Caco-2 (cell line): ENCODE results near the gene MAP3K15. TPM values are rescaled to one million over a fixed set of nuclear protein-coding genes. Genes with fewer than 3 reads are reported as not detected.

ENCODE experiments used
- BruUV-seq: library from RNA; stranded (reverse); fragments of 400-500 nt; replicated peaks from 2 replicates; lab custom pipeline; 2021; lab: Mats Ljungman, UMichigan
- CTCF ChIA-PET: fragments of 300-600 bp; sonication (Branson Sonifier 250); formaldehyde crosslinking; loops from one replicate; lab custom pipeline; 2022; ENCODE audit warnings: antibody characterized with exemption; lab: Charles Lee
- POLR2A ChIA-PET: fragments of 300-600 bp; sonication (Branson Sonifier 250); formaldehyde crosslinking; loops from one replicate; lab custom pipeline; 2022; ENCODE audit warnings: antibody characterized with exemption; lab: Charles Lee
- DNase-seq, 2 experiments: peaks; one replicate each; pipeline versions ENCODE4 v3.0.0 to v3.0.0-alpha.2; 2020 to 2022
- H3K27me3 ChIP-seq: replicated peaks from 2 replicates; pipeline ENCODE4 v1.6.0; 2011; ENCODE audit warnings: low read length; ENCODE audit not compliant: control insufficient read depth, insufficient read depth
- H3K36me3 ChIP-seq: 2 replicates; pipeline ENCODE4 v1.5.1; 2011; ENCODE audit warnings: low read length; ENCODE audit not compliant: control insufficient read depth, insufficient read depth
- H3K4me1 ChIP-seq: fragments of 250-450 bp; sonication (Bioruptor Pico); 2 replicates; pipeline ENCODE4 v1.5.1; 2020; ENCODE audit warnings: mild to moderate bottlenecking
- H3K4me3 ChIP-seq: 2 replicates; pipeline ENCODE4 v1.5.1; 2011; ENCODE audit warnings: low read depth, mild to moderate bottlenecking, control low read depth, low read length
- H3K9me3 ChIP-seq: fragments of 250-450 bp; sonication (Bioruptor Pico); 2 replicates; pipeline ENCODE4 v1.5.1; 2020; ENCODE audit warnings: mild to moderate bottlenecking, moderate library complexity
- H3K27ac Mint-ChIP-seq: one replicate; pipeline ENCODE4 v1.8.0; 2022; ENCODE audit warnings: mixed read lengths; ENCODE audit not compliant: unreplicated experiment
- H3K27me3 Mint-ChIP-seq: one replicate; pipeline ENCODE4 v1.8.0; 2022; ENCODE audit warnings: mixed read lengths; ENCODE audit not compliant: insufficient read depth, unreplicated experiment
- H3K36me3 Mint-ChIP-seq: one replicate; pipeline ENCODE4 v1.8.0; 2022; ENCODE audit warnings: mild to moderate bottlenecking, mixed read lengths; ENCODE audit not compliant: insufficient read depth, unreplicated experiment
- H3K4me1 Mint-ChIP-seq: one replicate; pipeline ENCODE4 v1.8.0; 2022; ENCODE audit warnings: low read depth, mixed read lengths; ENCODE audit not compliant: unreplicated experiment
- H3K4me3 Mint-ChIP-seq: one replicate; pipeline ENCODE4 v1.8.0; 2022; ENCODE audit warnings: mild to moderate bottlenecking, moderate library complexity, mixed read lengths; ENCODE audit not compliant: unreplicated experiment
- H3K9me3 Mint-ChIP-seq: one replicate; pipeline ENCODE4 v1.8.0; 2022; ENCODE audit warnings: mixed read lengths; ENCODE audit not compliant: unreplicated experiment
- CTCF ChIP-seq, 2 experiments: fragments of 200-600 bp in 1 of 2; IDR thresholded peaks; 1 replicate in 1 of 2; 2 replicates in 1 of 2; pipeline versions ENCODE4 v1.5.1 to v1.8.0; 2011 to 2022; ENCODE audit warnings: antibody characterized with exemption in 1 of 2, control low read depth in 1 of 2, inconsistent platforms in 1 of 2, low read depth in 1 of 2, low read length in 1 of 2, mild to moderate bottlenecking in 1 of 2, moderate library complexity in 1 of 2; ENCODE audit not compliant: insufficient read depth in 1 of 2, severe bottlenecking in 1 of 2, unreplicated experiment in 1 of 2
- intact Hi-C: fragments of 100-400 bp; cut with micrococcal nuclease; formaldehyde crosslinking; loops from one replicate; pipeline ENCODE4 v1.10.0; 2022; ENCODE audit not compliant: unreplicated experiment
- total RNA-seq: library from RNA; stranded (reverse); gene quantifications from 2 replicates; pipeline ENCODE4 v1.2.3, GENCODE V29; 2022

MAP3K15 gene
- total RNA-seq, 1 experiment from 2014 or later, result 1.3 TPM

GRCh38 chrX:19462879-19463278, 52.4 kb downstream of the MAP3K15 start:
- CTCF ChIA-PET, result no interaction called here
- Mint-ChIP-seq H3K9me3 (no peaks in the 10 kb centered on the region), H3K27ac (no peak overlapping the region), H3K4me1 (no peaks in the 10 kb centered on the region), H3K27me3 (no peaks in the 10 kb centered on the region), H3K36me3 (no peaks in the 10 kb centered on the region), H3K4me3 (no peak overlapping the region)
- DNase-seq, result no peak
- no peaks in the 10 kb centered on the region for H3K9me3 ChIP-seq
- H3K4me1 ChIP-seq, result no peaks in the 10 kb centered on the region
- H3K36me3 ChIP-seq, result no peaks in the 10 kb centered on the region
- no peak for TF ChIP-seq CTCF (IDR thresholded peaks at IDR 0.05; ENCODE audit: insufficient read depth in 1 of 2, low read depth in 1 of 2, low read length in 1 of 2, severe bottlenecking in 1 of 2, unreplicated experiment in 1 of 2)
- intact Hi-C loops, result no loop called here
- no peak overlapping the region for H3K4me3 ChIP-seq
- POLR2A ChIA-PET, result no interaction called here
- H3K27me3 ChIP-seq, result no peaks in the 10 kb centered on the region
- no TSS peak for BruUV-seq

- no peaks in the 10 kb centered on the region for H3K9me3 ChIP-seq
Observed at GRCh38 chrX:19462231-19462630, 53.1 kb downstream of the MAP3K15 start.

GRCh38 chrX:19457662-19458061, 57.6 kb downstream of the MAP3K15 start:
- Histone ChIP-seq H3K27me3 (no peaks in the 10 kb centered on the region), H3K4me1 (no peaks in the 10 kb centered on the region), H3K9me3 (no peaks in the 10 kb centered on the region), H3K36me3 (no peaks in the 10 kb centered on the region), H3K4me3 (no peak overlapping the region)
- no TSS peak for BruUV-seq
- Mint-ChIP-seq H3K9me3 (no peaks in the 10 kb centered on the region), H3K36me3 (no peaks in the 10 kb centered on the region), H3K27me3 (no peaks in the 10 kb centered on the region), H3K4me1 (no peaks in the 10 kb centered on the region), H3K27ac (no peak overlapping the region), H3K4me3 (no peak overlapping the region)
- intact Hi-C loops, result no loop called here
- CTCF ChIA-PET, result no interaction called here
- POLR2A ChIA-PET, result no interaction called here
- TF ChIP-seq CTCF (IDR thresholded peaks at IDR 0.05; ENCODE audit: insufficient read depth in 1 of 2, low read depth in 1 of 2, low read length in 1 of 2, severe bottlenecking in 1 of 2, unreplicated experiment in 1 of 2), result no peak
- no peak for DNase-seq

More at GRCh38 chrX:19462231-19462630, 53.1 kb downstream of the MAP3K15 start:
- no peaks in the 10 kb centered on the region for H3K27me3 ChIP-seq
- Mint-ChIP-seq H3K4me3 (no peak overlapping the region), H3K36me3 (no peaks in the 10 kb centered on the region), H3K27me3 (no peaks in the 10 kb centered on the region), H3K9me3 (no peaks in the 10 kb centered on the region), H3K27ac (no peak overlapping the region), H3K4me1 (no peaks in the 10 kb centered on the region)
- no peaks in the 10 kb centered on the region for H3K36me3 ChIP-seq
- intact Hi-C loops, result no loop called here
- ChIA-PET POLR2A (no interaction called here), CTCF (interaction anchor here (0.5 kb wide), 1 partner anchor 80 kb away, joined by 8 read pairs; no protein-coding TSS in a partner anchor)
- no peak for TF ChIP-seq CTCF (IDR thresholded peaks at IDR 0.05; ENCODE audit: insufficient read depth in 1 of 2, low read depth in 1 of 2, low read length in 1 of 2, severe bottlenecking in 1 of 2, unreplicated experiment in 1 of 2)
- no peak for DNase-seq
- no peaks in the 10 kb centered on the region for H3K4me1 ChIP-seq
- H3K4me3 ChIP-seq, result no peak overlapping the region
- no TSS peak for BruUV-seq
